BJ (cell line): ENCODE results near the gene LY86. TPM values are rescaled to one million over a fixed set of nuclear protein-coding genes. Genes with fewer than 3 reads are reported as not detected.

Experiments used
- CTCF ChIA-PET: fragments of 350-600 bp; formaldehyde crosslinking; extraction: SDS; loops from one replicate; lab custom pipeline; 2021; ENCODE audit warnings: antibody characterized with exemption, inconsistent platforms; lab: Yijun Ruan, JAX
- POLR2A ChIA-PET: fragments of 300-600 bp; sonication (Branson Sonifier 250); formaldehyde crosslinking; extraction: SDS; loops from one replicate; lab custom pipeline; 2021; ENCODE audit warnings: antibody characterized with exemption; lab: Charles Lee
- DNase-seq: peaks from one replicate; pipeline ENCODE4 v3.0.0-alpha.2; 2011; ENCODE audit warnings: low read depth
- H3K27me3 ChIP-seq: 2 replicates; pipeline ENCODE4 v1.6.0; 2011; ENCODE audit warnings: low read length; ENCODE audit not compliant: control insufficient read depth, insufficient read depth
- H3K36me3 ChIP-seq: 2 replicates; pipeline ENCODE4 v1.5.1; 2011; ENCODE audit warnings: low read length; ENCODE audit not compliant: control insufficient read depth, insufficient read depth
- H3K4me3 ChIP-seq: 2 replicates; pipeline ENCODE4 v1.5.1; 2011; ENCODE audit warnings: low read depth, mild to moderate bottlenecking, control low read depth, low read length
- CTCF ChIP-seq: IDR thresholded peaks from 2 replicates; pipeline ENCODE4 v1.5.1; 2011; ENCODE audit warnings: low read depth, mild to moderate bottlenecking, control low read depth, inconsistent platforms, low read length, moderate library complexity; ENCODE audit not compliant: insufficient read depth
- polyA plus RNA-seq: library from polyadenylated mRNA; depleted of rRNA; stranded (reverse); fragments of >200 nt; gene quantifications from 2 replicates; pipeline ENCODE4 v1.2.3, GENCODE V29; 2011

Gene LY86
- polyA plus RNA-seq, 1 experiment, result not detected

GRCh38 chr6:6590530-6590929 lies 2.0 kb downstream of the LY86 start:
- Histone ChIP-seq H3K27me3 (no peaks in the 10 kb centered on the region), H3K4me3 (no peak overlapping the region), H3K36me3 (no peaks in the 10 kb centered on the region)
- DNase-seq, result no peak
- CTCF ChIA-PET, result no interaction called here
- POLR2A ChIA-PET, result no interaction called here
- TF ChIP-seq CTCF, result no peak

GRCh38 chr6:6591778-6592465 lies 3.4 kb downstream of the LY86 start:
- H3K36me3 ChIP-seq, result no peaks in the 10 kb centered on the region
- POLR2A ChIA-PET, result no interaction called here
- DNase-seq, result no peak
- H3K4me3 ChIP-seq, result no peak overlapping the region
- no peak for TF ChIP-seq CTCF
- CTCF ChIA-PET, result no interaction called here
- no peaks in the 10 kb centered on the region for H3K27me3 ChIP-seq

GRCh38 chr6:6592826-6593475 lies 4.4 kb downstream of the LY86 start:
- Histone ChIP-seq H3K27me3 (no peaks in the 10 kb centered on the region), H3K4me3 (no peak overlapping the region), H3K36me3 (no peaks in the 10 kb centered on the region)
- CTCF ChIA-PET, result no interaction called here
- no peak for TF ChIP-seq CTCF
- DNase-seq, result no peak
- POLR2A ChIA-PET, result no interaction called here

GRCh38 chr6:6593867-6594468 lies 5.4 kb downstream of the LY86 start:
- POLR2A ChIA-PET, result no interaction called here
- no peak overlapping the region for H3K4me3 ChIP-seq
- CTCF ChIA-PET, result no interaction called here
- TF ChIP-seq CTCF, result no peak
- H3K27me3 ChIP-seq, result no peaks in the 10 kb centered on the region
- no peak for DNase-seq
- no peaks in the 10 kb centered on the region for H3K36me3 ChIP-seq

- Histone ChIP-seq H3K36me3 (no peaks in the 10 kb centered on the region), H3K4me3 (no peak overlapping the region), H3K27me3 (no peaks in the 10 kb centered on the region)
- ChIA-PET CTCF (no interaction called here), POLR2A (no interaction called here)
- no peak for TF ChIP-seq CTCF
- DNase-seq, result no peak
Observed at GRCh38 chr6:6595025-6595424, 6.5 kb downstream of the LY86 start.
